Limb (tissue), 2 donors: ENCODE measurements around the gene SECTM1.

Experiments used
- DNase-seq, 2 donors: peaks; one replicate each; pipeline ENCODE4 v3.0.0-alpha.2; 2016; ENCODE audit errors: extremely low spot score in 2 of 2

Gene SECTM1

GRCh38 chr17:82281502-82282238 is 51.9 kb downstream of the SECTM1 start:
- DNase-seq: no peak

- no peak for DNase-seq
Observed at GRCh38 chr17:82281076-82281475, 52.5 kb downstream of the SECTM1 start.

- no peak for DNase-seq
Observed at GRCh38 chr17:82280537-82280936, 53.0 kb downstream of the SECTM1 start.

GRCh38 chr17:82278786-82279391 is 54.7 kb downstream of the SECTM1 start:
- no peak for DNase-seq

DNA sequence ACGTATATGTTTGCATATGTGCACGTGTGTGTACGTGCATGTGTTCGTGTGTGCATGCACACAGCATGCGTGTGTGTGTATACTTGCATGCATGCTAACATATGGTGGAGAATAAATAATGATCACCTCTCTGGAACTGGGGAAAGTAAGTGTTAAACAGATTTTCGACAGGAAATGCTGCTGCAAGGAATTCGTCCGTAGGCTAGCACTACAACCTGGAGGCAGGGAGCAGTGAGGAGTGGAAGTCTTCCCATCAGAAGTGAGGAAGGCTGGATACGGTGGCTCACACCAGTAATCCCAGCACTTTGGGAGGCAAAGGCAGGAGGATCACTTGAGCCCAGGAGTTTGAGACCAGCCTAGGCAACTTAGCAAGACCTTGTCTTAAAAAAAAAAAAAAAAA is 55.3 kb downstream of the SECTM1 start:
- DNase-seq: no peak

GRCh38 chr17:82277851-82278250 is 55.7 kb downstream of the SECTM1 start:
- no peak for DNase-seq

GRCh38 chr17:82276938-82277337 is 56.6 kb downstream of the SECTM1 start:
- DNase-seq: no peak

- DNase-seq: no peak
Observed at GRCh38 chr17:82275326-82275725, 58.2 kb downstream of the SECTM1 start.

DNA sequence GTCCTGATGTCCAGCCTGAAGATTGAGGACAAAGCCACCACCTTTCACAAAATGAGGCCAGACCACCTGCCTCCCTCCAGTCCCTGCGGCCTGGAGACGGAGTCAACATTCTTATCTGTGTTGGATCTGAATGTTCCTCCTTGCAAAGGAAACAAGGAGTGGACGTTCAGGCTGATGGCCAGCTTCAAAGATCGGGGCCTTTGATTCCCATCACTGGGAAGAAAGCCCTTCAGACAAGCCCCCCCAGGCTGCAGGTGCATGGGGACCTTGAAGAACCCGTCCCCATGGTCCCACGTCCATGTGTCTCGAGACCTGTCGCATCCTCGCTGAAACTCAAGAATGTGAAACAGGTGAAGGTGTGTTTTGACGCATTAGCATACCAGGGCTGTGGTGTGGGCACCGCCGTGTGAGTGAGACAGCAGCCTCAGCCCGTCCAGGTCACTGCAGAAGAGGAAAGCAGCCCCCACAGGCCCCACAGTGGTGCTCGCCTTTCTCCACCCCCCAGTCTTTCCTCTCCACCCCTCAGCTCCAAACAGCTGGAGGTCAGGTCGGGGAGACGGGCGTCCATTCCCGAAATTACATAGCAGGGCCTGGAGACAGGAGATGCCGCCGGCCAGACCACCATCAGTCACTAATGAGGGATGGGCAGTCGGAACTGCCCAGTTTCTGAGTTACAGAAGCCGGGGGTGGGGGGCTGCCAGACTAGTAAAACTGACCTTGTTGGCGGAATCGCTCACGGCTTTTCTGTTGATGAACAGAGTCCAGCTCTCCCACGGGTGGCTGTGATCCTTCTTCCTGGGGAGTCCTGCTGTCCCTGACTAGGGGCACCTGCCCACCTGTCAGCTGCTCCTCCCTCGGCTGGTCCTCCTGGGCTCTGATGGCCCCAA is 59.2 kb downstream of the SECTM1 start:
- DNase-seq: no peak

DNA sequence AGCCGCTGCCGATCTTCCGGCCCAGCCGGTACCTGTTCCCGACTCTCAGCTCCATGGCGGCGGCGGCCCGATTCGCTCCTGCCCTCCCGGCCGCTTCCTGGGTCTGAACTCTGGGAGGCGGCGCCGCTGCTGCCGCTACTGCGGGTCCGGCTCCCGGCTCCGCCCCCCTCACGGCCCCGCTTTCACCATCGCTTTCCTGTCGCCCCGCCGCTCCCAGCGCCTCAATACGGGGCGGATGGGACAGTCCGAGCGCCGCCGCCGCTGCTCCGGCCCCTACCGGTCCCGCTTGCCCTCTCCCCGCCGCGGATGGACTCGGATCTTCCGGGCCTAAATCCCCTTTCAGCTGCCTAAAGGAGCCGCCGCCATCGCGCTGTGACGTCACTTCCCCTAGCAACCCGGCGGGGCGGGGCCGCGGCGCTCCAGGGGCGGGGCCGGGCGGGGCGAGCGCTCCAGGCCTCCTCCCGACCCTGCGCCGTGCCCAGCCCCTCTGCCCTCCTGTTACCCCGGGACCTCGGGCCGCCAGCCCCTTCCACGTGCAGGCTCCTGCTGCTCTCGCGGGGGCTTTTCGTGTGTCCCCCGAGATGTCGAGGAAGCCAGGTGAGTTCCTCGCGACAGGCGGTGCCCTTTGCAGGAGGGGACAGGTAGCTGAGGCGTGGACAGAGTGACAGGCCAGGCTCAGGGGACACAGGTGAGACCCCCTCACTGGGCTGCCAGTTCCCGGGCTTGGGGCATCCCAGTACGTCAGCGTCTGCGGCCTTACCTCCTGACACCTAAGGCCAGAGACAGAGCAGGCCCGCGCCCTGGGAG is 60.0 kb downstream of the SECTM1 start, which contains the start of gene CSNK1D:
Gene CSNK1D (minus strand): TSS at position 374 of the 807 bp plus-strand sequence. CDS start 319 bp downstream, at position 55.
- peak; percentile 95 to 96 for DNase-seq

- peak in 1 of 2 donors; percentile 47 for DNase-seq
Observed at GRCh38 chr17:82272495-82273326, 60.9 kb downstream of the SECTM1 start.

DNA sequence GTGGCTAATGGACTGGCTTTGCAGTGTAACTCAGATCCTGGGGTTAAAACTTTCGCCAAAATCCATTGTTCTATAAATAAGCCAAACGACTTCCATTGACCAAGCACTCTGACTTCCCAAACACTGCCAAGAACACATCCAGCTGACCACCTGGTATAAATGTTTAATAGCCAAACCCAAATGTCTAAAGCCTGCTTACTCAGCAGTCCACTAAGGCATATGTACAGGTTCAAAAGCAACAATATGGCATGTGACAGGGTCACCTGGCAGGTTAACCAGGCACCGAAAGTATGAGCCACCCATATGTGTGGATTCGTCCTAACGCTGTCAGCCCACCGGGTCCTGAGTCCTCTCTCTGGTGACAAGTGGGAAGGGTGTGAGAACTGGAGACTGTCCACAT is 62.2 kb downstream of the SECTM1 start:
- DNase-seq: no peak
